ENCODE data around the gene GABRG3.

GRCh38 chr15:27575521-27575920 lies 604.5 kb downstream of the GABRG3 start:
- TF ChIP-seq CTCF (IDR thresholded peaks at IDR 0.05) (no peak), POLR2A (IDR thresholded peaks at IDR 0.05) (no peak)

All from adrenal gland (tissue), 5 donors.